Upper lobe of left lung (tissue), 6 donors: Measurements from ENCODE around the gene SACM1L. TPM values are rescaled to one million over a fixed set of nuclear protein-coding genes. Genes with fewer than 3 reads are reported as not detected.
"Not testable (repeated sequence)": the region's sequence is repeated elsewhere in the genome, so short reads cannot be mapped to it uniquely, and the experiment has no call there.

Source experiments
- ATAC-seq, 2 donors: fragments of 200-7000 bp; cut with Tn5 transposase; one replicate each; pipeline ENCODE4 v1.9.1; 2022; ENCODE audit warnings: mild to moderate bottlenecking in 2 of 2, moderate library complexity in 2 of 2; ENCODE audit not compliant: low FRiP score in 2 of 2
- DNase-seq, 2 donors: peaks; one replicate each; pipeline ENCODE4 v3.0.0-alpha.2; 2019 to 2020
- H3K27ac ChIP-seq, 4 donors: fragments of 200-600 bp; sonication (generic); one replicate each; pipeline ENCODE4 v1.5.1; 2016 to 2019
- H3K27me3 ChIP-seq, 4 donors: fragments of 200-600 bp; sonication (generic); one replicate each; pipeline ENCODE4 v1.5.1; 2017 to 2019
- H3K36me3 ChIP-seq, 4 donors: fragments of 200-600 bp; sonication (generic); one replicate each; pipeline ENCODE4 v1.5.1; 2016 to 2019
- H3K4me1 ChIP-seq, 4 donors: fragments of 200-600 bp; sonication (generic); one replicate each; pipeline ENCODE4 v1.5.1; 2018 to 2019
- H3K4me3 ChIP-seq, 4 donors: fragments of 200-600 bp; sonication (generic); one replicate each; pipeline ENCODE4 v1.5.1; 2017 to 2019; ENCODE audit warnings: mild to moderate bottlenecking in 2 of 4, moderate library complexity in 1 of 4
- H3K9me3 ChIP-seq, 4 donors: fragments of 200-600 bp; sonication (generic); one replicate each; pipeline ENCODE4 v1.5.1; 2018 to 2019
- CTCF ChIP-seq, 6 experiments: fragments of 450-650 bp in 4 of 6; fragments of 200-600 bp in 2 of 6; sonication (generic) in 2 of 6; IDR thresholded peaks; one replicate each; pipeline ENCODE4 v1.5.1; 2016 to 2019; ENCODE audit warnings: antibody characterized with exemption in 6 of 6
- EP300 ChIP-seq, 4 donors: sonication (generic); formaldehyde crosslinking; IDR thresholded peaks; one replicate each; pipeline ENCODE4 v1.5.1; 2017; ENCODE audit warnings: antibody characterized with exemption in 4 of 4, control low read depth in 2 of 4
- POLR2A ChIP-seq, 4 donors: fragments of 450-650 bp; IDR thresholded peaks; one replicate each; pipeline ENCODE4 v1.5.1; 2016 to 2017; ENCODE audit warnings: antibody characterized with exemption in 4 of 4, mild to moderate bottlenecking in 2 of 4
- POLR2AphosphoS5 ChIP-seq, 2 donors: sonication (generic); formaldehyde crosslinking; IDR thresholded peaks; one replicate each; pipeline ENCODE4 v1.5.1; 2017; ENCODE audit warnings: antibody characterized with exemption in 2 of 2
- WGBS, 2 donors: methylation state at CpG; one replicate each; pipeline ENCODE4 v1.1.5; 2017 to 2018; 5-methylcytosine and 5-hydroxymethylcytosine counted together
- total RNA-seq, 6 donors: library from RNA; depleted of rRNA in 4 of 6; stranded (reverse); fragments of >200 nt in 4 of 6; gene quantifications; one replicate each; pipeline versions ENCODE4 v1.1.0 to v1.2.1, GENCODE V29; 2016 to 2021
- donor health status: DM: no; HTN: no; CAD: no; lungs with moderate emphysema.
- donor health status: DM: no; HTN: yes; CAD: no; lungs with severe emphysema.

The SACM1L gene
- total RNA-seq, 6 donors from 2014 or later = 29.9 to 102 (median 63.9) TPM

- H3K9me3 ChIP-seq = no peaks in the 10 kb centered on the region
- WGBS, 2 donors = 80 to 88% methylated on average over 2 of the region's 2 CpGs
- no peak for TF ChIP-seq CTCF (IDR thresholded peaks at IDR 0.05)
- H3K27me3 ChIP-seq = no peaks in the 10 kb centered on the region
- H3K36me3 ChIP-seq = peaks cover 0 to 25% (median 2%) of the 10 kb centered on the region in 4 donors
- H3K4me1 ChIP-seq = peaks cover 49 to 61% (median 54%) of the 10 kb centered on the region in 4 donors
- ATAC-seq = no peak
- H3K4me3 ChIP-seq = no peak overlapping the region
- no peak overlapping the region for H3K27ac ChIP-seq
- no peak for DNase-seq
Observed at GRCh38 chr3:45691842-45692241, 2.6 kb downstream of the SACM1L start.

GRCh38 chr3:45692866-45693265 is 3.7 kb downstream of the SACM1L start:
- H3K36me3 ChIP-seq = peaks cover 0 to 25% (median 2%) of the 10 kb centered on the region in 4 donors
- peak overlapping the region in 1 of 4 donors; percentile 37 for H3K27ac ChIP-seq
- ATAC-seq = no peak
- no peak for TF ChIP-seq CTCF (IDR thresholded peaks at IDR 0.05)
- TF ChIP-seq POLR2A (IDR thresholded peaks at IDR 0.05) = no peak
- TF ChIP-seq EP300 (IDR thresholded peaks at IDR 0.05) = no peak
- TF ChIP-seq POLR2AphosphoS5 (IDR thresholded peaks at IDR 0.05) = no peak
- H3K9me3 ChIP-seq = no peaks in the 10 kb centered on the region
- no peaks in the 10 kb centered on the region for H3K27me3 ChIP-seq
- no peak overlapping the region for H3K4me3 ChIP-seq
- H3K4me1 ChIP-seq = peaks cover 49 to 56% (median 52%) of the 10 kb centered on the region in 4 donors
- DNase-seq = no peak
- 82 to 83% methylated on average over 3 of the region's 3 CpGs for WGBS, 2 donors

GRCh38 chr3:45693941-45694521 is 4.8 kb downstream of the SACM1L start:
- Histone ChIP-seq H3K4me1 (peaks cover 43 to 49% (median 46%) of the 10 kb centered on the region in 4 donors), H3K27me3 (no peaks in the 10 kb centered on the region), H3K36me3 (peaks cover 0 to 25% (median 2%) of the 10 kb centered on the region in 4 donors), H3K27ac (peak overlapping the region in 2 of 4 donors; percentile 4 to 54), H3K4me3 (no peak overlapping the region), H3K9me3 (no peaks in the 10 kb centered on the region)
- no peak for ATAC-seq
- DNase-seq = no peak
- TF ChIP-seq EP300 (IDR thresholded peaks at IDR 0.05) (no peak), POLR2A (IDR thresholded peaks at IDR 0.05) (no peak), POLR2AphosphoS5 (IDR thresholded peaks at IDR 0.05) (no peak), CTCF (IDR thresholded peaks at IDR 0.05) (no peak)
- 47 to 53% methylated on average over 3 of the region's 3 CpGs for WGBS, 2 donors

- H3K4me1 ChIP-seq = peaks cover 39 to 48% (median 45%) of the 10 kb centered on the region in 4 donors
- not testable (repeated sequence) for H3K4me3 ChIP-seq, H3K9me3 ChIP-seq, DNase-seq, ATAC-seq, H3K27me3 ChIP-seq
- 86 to 97% methylated on average over 4 of the region's 4 CpGs for WGBS, 2 donors
- H3K27ac ChIP-seq = peak overlapping the region in 1 of 4 donors; percentile 54
- peaks cover 0 to 25% (median 2%) of the 10 kb centered on the region in 4 donors for H3K36me3 ChIP-seq
Observed at GRCh38 chr3:45695166-45695565, 6.0 kb downstream of the SACM1L start.

GRCh38 chr3:45700570-45701073 is 11.4 kb downstream of the SACM1L start:
- H3K9me3 ChIP-seq = no peaks in the 10 kb centered on the region
- 98% methylated on average over 6 of the region's 6 CpGs for WGBS, 2 donors
- peaks cover 0 to 3% (median 0%) of the 10 kb centered on the region in 4 donors for H3K4me1 ChIP-seq
- TF ChIP-seq EP300 (IDR thresholded peaks at IDR 0.05) = no peak
- no peak for TF ChIP-seq POLR2A (IDR thresholded peaks at IDR 0.05)
- no peak for TF ChIP-seq CTCF (IDR thresholded peaks at IDR 0.05)
- TF ChIP-seq POLR2AphosphoS5 (IDR thresholded peaks at IDR 0.05) = no peak
- H3K36me3 ChIP-seq = peaks cover 0 to 30% (median 3%) of the 10 kb centered on the region in 4 donors
- H3K27me3 ChIP-seq = no peaks in the 10 kb centered on the region
- DNase-seq (no peak), ATAC-seq (no peak)
- no peak overlapping the region for H3K4me3 ChIP-seq
- no peak overlapping the region for H3K27ac ChIP-seq
